UCSD-AML1 (cell line): ENCODE measurements around the gene POFUT2.

Experiments used
- DNase-seq: peaks from one replicate; lab custom pipeline; 2025; ENCODE audit not compliant: unreplicated experiment; lab: John Stamatoyannopoulos, UW

Gene POFUT2

GRCh38 chr21:45287438-45288391 is at the start of gene POFUT2:
Gene POFUT2 (minus strand): TSS chr21:45287895. CDS start chr21:45287871, 24 bp downstream.
- DNase-seq, result peak; percentile 98

DNA sequence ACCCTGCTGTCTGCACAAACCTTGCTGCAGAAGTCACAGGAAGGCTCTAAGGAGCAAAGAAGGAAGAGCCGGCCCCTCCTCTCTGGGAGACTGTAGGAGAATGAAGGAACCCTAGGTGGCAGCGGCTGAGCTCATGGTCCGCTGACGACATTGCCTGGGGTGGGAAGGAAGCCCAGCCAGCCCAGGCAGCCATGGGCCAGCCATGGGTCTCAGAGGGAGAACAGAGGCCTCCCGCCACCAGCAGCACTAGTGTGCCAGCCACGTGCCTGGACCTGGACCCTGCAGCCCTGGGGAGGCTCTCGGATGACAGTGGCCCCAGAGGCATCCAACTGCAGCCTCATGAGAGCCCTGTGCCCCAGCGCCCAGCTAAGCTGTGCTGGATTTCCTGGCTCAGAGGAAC is 49.2 kb upstream of the POFUT2 start:
- no peak for DNase-seq

DNA sequence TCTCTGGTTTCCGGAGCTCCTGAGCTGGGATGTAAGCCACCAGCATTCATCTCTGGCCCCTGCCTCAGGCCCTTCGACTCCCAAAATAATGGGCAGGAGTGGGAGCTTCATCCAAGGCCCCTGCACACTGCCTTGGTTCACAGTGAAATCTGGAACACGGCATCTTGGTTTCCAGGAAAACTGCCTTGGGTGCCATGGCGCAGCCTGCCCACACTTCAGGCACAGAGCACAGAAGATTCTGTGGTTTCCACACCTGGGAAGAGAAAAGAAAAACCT is 48.8 kb upstream of the POFUT2 start:
- DNase-seq, result no peak

GRCh38 chr21:45335761-45336534 is 48.3 kb upstream of the POFUT2 start:
- no peak for DNase-seq

GRCh38 chr21:45335151-45335760 is 47.6 kb upstream of the POFUT2 start:
- no peak for DNase-seq

DNA sequence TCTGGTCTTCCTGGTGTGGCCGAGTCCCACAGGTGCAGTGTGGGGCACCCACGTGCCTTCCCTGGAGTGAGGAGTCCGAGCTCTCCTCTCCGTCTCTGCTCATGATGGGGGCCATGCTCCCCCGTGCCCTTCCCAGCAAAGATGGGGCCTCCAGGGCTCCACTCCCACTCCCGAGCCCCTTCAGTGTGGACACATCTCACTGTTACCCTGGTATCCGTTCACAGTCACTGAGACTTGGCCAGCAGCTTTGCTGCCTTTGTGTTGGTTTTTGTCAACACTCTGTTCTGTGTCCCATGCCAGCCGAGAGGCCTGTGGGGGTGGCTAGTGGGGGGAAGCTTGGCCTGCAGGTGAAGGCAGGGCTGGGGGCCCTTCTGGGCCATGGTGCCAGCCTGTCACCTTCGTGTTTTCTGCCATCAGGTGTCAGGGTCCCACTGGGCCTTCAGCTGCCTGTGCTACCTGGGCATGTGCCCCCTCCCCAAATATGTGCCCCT is 46.9 kb upstream of the POFUT2 start:
- no peak for DNase-seq

GRCh38 chr21:45334134-45334533 is 46.4 kb upstream of the POFUT2 start:
- DNase-seq, result no peak

DNA sequence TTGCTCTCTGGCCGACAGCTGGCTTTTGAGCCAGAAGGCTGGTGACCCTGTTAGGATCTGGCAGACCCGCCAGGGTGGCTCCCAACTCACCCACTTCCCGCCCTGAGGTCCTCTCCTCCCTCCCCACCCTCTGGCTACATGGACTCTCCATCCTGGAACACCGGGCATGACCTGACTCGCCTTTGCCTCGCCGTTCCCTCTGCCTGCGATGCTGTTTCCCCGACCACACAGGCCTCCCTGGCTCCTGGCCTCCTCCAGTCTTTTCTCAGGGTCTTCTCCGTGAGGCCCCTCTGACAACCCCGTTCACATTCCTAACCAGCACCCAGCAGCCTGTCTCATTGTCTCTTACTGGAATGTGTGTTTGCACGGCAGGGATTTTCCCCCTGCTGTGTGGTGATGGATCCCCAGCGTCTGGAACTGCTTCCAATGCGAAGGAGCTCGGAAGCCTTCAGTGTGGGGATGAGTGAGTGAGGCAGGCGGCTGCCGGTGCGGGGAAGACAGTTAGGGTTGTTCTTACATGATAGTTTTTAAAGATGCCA is 46.0 kb upstream of the POFUT2 start:
- no peak for DNase-seq

GRCh38 chr21:45332981-45333582 is 45.4 kb upstream of the POFUT2 start:
- no peak for DNase-seq

DNA sequence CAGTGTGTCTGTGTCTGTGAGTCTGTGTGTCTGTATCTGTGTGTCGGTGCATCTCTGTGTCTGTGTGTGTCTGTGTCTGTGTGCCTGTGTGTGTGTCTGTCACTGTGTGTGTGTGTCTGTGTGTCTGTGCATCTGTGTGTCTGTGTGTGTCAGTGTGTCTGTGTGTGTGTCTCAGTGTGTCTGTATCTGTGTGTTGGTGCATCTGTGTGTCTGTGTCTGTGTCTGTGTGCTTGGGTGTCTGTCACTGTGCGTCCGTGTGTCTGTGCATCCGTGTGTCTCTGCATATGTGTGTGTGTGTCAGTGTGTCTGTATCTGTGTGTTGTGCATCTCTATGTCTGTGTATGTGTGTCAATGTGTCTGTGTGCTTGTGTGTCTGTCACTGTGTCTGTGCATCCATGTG is 44.7 kb upstream of the POFUT2 start:
- no peak for DNase-seq

DNA sequence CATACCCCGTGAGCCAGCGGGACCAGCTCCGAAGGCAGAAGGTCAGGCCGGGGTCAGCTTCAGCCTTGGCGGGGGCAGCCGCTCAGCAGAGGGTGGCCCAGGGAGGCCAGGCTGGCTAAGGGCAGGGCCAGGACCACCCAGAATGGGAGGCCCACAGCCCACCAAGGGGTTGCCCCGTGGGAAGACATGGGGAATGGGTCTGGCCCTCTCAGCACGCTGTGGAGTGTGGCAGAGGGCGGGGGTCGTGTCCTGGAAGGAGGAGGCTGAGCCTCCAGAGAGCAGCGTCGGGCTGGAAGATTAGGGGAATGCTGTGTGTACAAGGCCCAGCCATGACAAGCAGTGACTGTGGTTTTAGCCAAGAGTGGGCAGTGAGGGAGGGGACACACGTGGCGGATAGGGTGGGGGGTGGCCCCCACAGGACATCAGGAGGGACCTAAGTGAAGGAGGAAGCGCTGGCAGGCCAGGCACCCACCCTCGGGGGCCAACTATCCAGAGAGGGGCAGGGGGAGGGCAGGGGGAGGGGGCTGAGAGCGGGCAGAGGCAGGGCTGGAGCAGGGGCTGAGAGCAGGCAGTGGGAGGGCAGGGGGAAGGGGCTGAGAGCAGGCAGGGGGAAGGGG is 43.9 kb upstream of the POFUT2 start:
- DNase-seq, result no peak

GRCh38 chr21:45330851-45331261 is 43.2 kb upstream of the POFUT2 start:
- DNase-seq, result no peak

- DNase-seq, result no peak
Measured at GRCh38 chr21:45330075-45330781, 42.5 kb upstream of the POFUT2 start.

GRCh38 chr21:45329261-45330074 is 41.8 kb upstream of the POFUT2 start:
- no peak for DNase-seq

DNA sequence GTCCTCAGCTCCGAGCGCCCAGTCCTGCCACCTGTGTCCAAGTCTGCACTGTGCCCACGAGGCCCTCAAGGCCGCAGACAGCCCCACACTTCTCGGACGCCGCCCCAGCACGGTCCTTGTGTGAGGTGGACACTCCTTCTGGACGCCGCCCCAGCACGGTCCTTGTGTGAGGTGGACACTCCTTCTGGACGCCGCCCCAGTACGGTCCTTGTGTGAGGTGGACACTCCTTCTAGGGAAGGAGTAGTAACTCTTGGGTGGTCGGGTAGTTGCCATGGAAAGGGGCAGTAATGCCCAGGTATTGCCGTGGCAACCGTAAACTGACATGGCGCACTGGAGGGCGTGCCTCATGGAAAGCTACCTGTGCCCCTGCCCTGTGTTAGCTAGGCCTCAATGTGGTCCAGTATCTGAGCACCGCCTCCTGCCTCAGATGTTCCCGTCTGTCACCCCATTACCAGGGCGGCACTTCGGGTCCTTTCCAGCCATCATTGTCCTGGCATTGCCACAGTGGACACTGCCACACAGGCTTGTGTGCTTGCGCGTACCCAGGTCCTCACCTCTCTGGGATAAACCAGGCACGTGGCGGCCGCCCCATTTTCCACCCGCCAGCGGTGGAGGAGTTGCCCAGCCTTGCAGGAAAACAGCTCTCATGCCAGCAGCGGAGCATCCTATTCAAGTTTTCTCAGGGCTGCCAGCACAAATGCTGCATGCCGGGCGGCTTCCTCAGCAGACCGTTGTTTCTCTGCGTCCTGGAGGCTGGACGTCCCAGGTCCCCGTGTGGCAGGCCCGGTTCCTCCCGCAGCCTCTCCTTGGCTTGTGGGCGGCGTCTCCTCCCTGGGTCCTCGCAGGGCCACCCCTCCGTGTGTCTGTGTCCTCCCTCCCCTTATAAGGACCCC is 40.8 kb upstream of the POFUT2 start:
- DNase-seq, result no peak

DNA sequence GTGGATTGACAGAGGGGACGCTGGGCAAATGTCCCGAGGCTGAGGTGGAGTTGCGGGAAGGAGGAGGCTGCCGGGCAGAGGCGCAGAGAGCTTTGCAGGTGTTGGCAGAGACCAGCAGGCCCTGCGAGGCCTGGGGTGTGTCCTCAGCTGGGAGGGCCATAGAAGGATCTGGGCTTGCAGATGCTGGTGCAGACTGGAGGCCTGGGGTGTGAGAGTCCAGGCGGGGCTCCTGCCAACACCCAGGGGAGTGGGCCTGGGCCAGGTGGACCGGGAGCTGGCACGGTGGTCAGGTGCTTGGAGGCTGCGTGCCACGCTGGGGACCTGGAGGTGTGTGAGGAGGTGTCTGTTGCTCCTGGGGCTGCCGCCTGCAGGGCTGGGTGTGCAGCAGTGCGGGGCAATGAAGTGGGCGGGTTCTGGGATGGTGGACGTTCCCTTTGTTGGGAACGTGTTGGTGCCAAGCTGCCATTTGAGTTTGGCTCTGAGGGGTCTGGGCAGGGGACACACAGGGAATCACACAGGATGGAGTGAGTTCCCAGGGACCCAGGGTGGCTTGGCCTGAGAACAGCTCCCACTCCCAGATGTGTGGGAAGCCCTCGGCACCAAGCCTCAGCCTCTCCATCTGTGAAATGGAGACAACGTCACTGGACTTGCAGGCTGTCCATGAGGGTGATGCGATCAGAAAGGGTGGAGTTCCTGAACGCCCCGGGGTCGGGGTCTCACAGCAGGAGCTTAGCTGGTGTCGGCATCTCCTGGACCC is 39.9 kb upstream of the POFUT2 start:
- DNase-seq, result no peak

DNA sequence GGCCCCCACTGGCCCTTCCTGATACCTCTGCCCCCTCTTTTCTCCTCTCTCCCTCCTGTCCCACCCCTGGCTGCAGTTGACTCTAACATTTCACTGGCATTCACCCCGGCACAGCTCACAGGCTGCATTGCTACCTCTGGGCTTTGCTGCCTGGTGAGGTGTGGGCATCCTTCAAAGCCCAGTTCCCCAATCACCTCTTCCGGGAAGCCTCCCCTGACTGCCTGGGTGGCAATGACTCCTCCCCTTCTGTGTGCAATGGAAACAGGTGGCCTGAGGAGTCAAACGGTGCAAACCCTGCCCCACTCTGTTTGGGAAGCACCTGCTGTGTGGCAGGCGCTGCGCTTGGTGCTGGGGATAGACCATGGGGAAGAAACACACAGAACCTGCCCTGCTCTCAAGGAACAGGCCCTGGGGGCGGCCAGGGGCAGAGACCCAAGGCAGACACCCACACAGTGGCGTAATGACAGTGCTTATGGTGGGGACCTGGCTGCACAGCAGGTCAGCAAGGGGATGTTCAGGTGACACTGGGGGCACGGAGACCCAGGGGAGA is 39.3 kb upstream of the POFUT2 start:
- no peak for DNase-seq
